ENCODE data around the gene OCLN.

- TF ChIP-seq GATA2 (IDR thresholded peaks at IDR 0.05; ENCODE audit: low read depth, low read length) (no peak), GATA3 (IDR thresholded peaks at IDR 0.05; ENCODE audit: low read depth, low read length) (no peak)
Observed at GRCh38 chr5:69449511-69449910, 43.1 kb upstream of the OCLN start.

Data from SH-SY5Y (cell line).